GM12873 (cell line): ENCODE data around the gene GRM2.

ENCODE experiments used
- TF ChIP-seq, protein P1 (sequence below): IDR thresholded peaks from 2 replicates; pipeline ENCODE4 v1.5.1; 2012; ENCODE audit warnings: low read depth, mild to moderate bottlenecking, moderate library complexity, low read length, control low read depth; ENCODE audit not compliant: insufficient read depth; ENCODE audit errors: missing control alignments

The GRM2 gene

DNA sequence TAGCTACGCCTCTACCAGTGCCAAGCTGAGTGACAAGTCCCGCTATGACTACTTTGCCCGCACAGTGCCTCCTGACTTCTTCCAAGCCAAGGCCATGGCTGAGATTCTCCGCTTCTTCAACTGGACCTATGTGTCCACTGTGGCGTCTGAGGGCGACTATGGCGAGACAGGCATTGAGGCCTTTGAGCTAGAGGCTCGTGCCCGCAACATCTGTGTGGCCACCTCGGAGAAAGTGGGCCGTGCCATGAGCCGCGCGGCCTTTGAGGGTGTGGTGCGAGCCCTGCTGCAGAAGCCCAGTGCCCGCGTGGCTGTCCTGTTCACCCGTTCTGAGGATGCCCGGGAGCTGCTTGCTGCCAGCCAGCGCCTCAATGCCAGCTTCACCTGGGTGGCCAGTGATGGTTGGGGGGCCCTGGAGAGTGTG is 5.7 kb downstream of the GRM2 start:
- TF ChIP-seq, protein P1, sequence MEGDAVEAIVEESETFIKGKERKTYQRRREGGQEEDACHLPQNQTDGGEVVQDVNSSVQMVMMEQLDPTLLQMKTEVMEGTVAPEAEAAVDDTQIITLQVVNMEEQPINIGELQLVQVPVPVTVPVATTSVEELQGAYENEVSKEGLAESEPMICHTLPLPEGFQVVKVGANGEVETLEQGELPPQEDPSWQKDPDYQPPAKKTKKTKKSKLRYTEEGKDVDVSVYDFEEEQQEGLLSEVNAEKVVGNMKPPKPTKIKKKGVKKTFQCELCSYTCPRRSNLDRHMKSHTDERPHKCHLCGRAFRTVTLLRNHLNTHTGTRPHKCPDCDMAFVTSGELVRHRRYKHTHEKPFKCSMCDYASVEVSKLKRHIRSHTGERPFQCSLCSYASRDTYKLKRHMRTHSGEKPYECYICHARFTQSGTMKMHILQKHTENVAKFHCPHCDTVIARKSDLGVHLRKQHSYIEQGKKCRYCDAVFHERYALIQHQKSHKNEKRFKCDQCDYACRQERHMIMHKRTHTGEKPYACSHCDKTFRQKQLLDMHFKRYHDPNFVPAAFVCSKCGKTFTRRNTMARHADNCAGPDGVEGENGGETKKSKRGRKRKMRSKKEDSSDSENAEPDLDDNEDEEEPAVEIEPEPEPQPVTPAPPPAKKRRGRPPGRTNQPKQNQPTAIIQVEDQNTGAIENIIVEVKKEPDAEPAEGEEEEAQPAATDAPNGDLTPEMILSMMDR, result no peak

DNA sequence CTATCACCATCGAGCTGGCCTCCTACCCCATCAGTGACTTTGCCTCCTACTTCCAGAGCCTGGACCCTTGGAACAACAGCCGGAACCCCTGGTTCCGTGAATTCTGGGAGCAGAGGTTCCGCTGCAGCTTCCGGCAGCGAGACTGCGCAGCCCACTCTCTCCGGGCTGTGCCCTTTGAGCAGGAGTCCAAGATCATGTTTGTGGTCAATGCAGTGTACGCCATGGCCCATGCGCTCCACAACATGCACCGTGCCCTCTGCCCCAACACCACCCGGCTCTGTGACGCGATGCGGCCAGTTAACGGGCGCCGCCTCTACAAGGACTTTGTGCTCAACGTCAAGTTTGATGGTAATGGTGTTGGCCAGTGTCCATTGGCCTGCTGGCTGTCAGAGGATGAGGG is 6.1 kb downstream of the GRM2 start:
- TF ChIP-seq, protein P1, result no peak

DNA sequence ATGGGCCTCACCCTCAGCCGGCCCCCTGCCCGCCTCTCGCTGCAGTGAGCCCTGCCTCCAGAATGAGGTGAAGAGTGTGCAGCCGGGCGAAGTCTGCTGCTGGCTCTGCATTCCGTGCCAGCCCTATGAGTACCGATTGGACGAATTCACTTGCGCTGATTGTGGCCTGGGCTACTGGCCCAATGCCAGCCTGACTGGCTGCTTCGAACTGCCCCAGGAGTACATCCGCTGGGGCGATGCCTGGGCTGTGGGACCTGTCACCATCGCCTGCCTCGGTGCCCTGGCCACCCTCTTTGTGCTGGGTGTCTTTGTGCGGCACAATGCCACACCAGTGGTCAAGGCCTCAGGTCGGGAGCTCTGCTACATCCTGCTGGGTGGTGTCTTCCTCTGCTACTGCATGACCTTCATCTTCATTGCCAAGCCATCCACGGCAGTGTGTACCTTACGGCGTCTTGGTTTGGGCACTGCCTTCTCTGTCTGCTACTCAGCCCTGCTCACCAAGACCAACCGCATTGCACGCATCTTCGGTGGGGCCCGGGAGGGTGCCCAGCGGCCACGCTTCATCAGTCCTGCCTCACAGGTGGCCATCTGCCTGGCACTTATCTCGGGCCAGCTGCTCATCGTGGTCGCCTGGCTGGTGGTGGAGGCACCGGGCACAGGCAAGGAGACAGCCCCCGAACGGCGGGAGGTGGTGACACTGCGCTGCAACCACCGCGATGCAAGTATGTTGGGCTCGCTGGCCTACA is 8.5 kb downstream of the GRM2 start:
- TF ChIP-seq, protein P1, result no peak

DNA sequence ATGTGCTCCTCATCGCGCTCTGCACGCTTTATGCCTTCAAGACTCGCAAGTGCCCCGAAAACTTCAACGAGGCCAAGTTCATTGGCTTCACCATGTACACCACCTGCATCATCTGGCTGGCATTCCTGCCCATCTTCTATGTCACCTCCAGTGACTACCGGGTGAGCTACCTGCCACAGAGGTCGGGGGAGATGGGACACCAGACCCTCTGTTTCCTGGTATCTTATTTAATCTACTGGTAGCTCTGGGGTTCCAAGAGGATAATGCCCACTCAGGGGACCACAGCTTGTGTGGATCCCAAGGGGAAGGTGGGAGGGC is 9.1 kb downstream of the GRM2 start:
- TF ChIP-seq, protein P1, result no peak

DNA sequence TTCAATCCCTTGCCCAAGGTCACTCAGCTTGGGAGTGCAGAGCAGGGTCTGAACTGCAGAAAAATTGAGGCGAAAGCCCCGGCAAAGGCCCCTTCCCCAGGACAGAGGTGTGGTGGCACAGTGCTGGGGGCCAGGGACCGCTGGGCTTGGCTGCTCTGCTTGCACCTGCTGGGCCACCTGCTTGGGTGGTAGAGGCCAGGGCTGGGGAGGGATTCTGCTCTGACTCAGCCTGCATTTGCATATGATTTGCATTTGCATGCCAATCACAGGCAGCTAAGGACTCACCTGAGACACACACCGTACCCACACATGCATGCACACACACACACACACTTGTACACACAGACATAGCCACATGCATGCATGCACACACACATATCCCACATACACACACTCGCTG is 9.9 kb downstream of the GRM2 start:
- TF ChIP-seq, protein P1, result no peak

DNA sequence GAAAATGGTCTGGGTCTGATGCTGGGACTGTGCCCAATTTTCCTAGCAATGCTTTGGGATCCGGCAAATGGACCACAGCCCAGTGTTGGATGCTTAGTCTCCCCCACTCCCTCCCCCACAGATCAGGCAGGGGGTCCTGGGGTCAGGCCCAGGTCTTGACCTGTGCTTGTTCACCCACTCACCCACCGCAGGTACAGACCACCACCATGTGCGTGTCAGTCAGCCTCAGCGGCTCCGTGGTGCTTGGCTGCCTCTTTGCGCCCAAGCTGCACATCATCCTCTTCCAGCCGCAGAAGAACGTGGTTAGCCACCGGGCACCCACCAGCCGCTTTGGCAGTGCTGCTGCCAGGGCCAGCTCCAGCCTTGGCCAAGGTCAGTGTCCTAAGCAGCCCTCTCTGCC is 10.6 kb downstream of the GRM2 start:
- TF ChIP-seq, protein P1, result no peak

DNA sequence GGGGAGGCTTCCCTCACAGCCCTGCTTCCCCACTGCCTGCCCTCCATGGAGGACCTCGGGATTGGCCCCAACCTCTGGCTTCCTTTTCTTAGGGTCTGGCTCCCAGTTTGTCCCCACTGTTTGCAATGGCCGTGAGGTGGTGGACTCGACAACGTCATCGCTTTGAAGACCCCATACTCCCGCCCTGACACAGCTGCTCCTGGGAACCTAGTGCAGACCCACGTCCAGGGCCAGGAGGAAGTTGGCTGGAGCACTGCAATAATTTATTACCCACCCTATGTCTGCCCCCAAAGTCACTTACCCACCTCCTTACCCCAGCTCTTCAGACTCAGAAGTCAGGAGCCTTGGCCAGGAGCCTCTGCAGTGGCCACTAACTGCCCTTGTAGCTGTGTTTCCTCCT is 11.1 kb downstream of the GRM2 start:
- TF ChIP-seq, protein P1, result no peak
